HepG2 (cell line): Measurements from ENCODE around the gene SMAD3. TPM values are rescaled to one million over a fixed set of nuclear protein-coding genes. Genes with fewer than 3 reads are reported as not detected.
A peak's percentile ranks its signal among the peaks of the same experiment; 100 is the strongest.

Experiments
- ATF7-NPFF ChIP-seq: sonication (generic); formaldehyde crosslinking; IDR thresholded peaks from 2 replicates; pipeline ENCODE4 v1.8.1; 2023; ENCODE audit warnings: mild to moderate bottlenecking, low read depth, missing genetic modification reagents, moderate library complexity
- FUBP1 ChIP-seq: sonication (generic); formaldehyde crosslinking; IDR thresholded peaks from 2 replicates; pipeline ENCODE4 v1.5.1; 2020; ENCODE audit warnings: missing genetic modification reagents, mild to moderate bottlenecking, borderline replicate concordance
- GPN1 ChIP-seq: sonication (generic); formaldehyde crosslinking; IDR thresholded peaks from 2 replicates; pipeline ENCODE4 v1.5.1; 2020; ENCODE audit warnings: missing genetic modification reagents, borderline replicate concordance
- HOMEZ ChIP-seq: IDR thresholded peaks from 2 replicates; pipeline ENCODE4 v1.6.1; 2016; ENCODE audit warnings: low read depth
- JUNB ChIP-seq: sonication (generic); formaldehyde crosslinking; IDR thresholded peaks from 2 replicates; pipeline ENCODE4 v1.8.0; 2022; ENCODE audit warnings: missing genetic modification reagents, mild to moderate bottlenecking, borderline replicate concordance
- MBNL3 ChIP-seq: fragments of 250-450 bp; sonication (Bioruptor Pico); conservative IDR thresholded peaks from 2 replicates; pipeline ENCODE4 v1.8.0; 2022; ENCODE audit warnings: mild to moderate bottlenecking, inconsistent platforms
- MEIS2 ChIP-seq: sonication (generic); formaldehyde crosslinking; IDR thresholded peaks from 2 replicates; pipeline ENCODE4 v1.9.0; 2021; ENCODE audit warnings: mild to moderate bottlenecking, missing genetic modification reagents
- NCOA2 ChIP-seq: sonication (generic); formaldehyde crosslinking; IDR thresholded peaks from 2 replicates; pipeline ENCODE4 v1.8.0; 2022; ENCODE audit warnings: inconsistent platforms
- NFE2L1 ChIP-seq: sonication (generic); formaldehyde crosslinking; IDR thresholded peaks from 2 replicates; pipeline ENCODE4 v1.4.0; 2020; ENCODE audit warnings: missing genetic modification reagents, mild to moderate bottlenecking, borderline replicate concordance
- SMAD9 ChIP-seq: sonication (generic); formaldehyde crosslinking; IDR thresholded peaks from 2 replicates; pipeline ENCODE4 v1.5.1; 2020; ENCODE audit warnings: mild to moderate bottlenecking, missing genetic modification reagents
- THAP8 ChIP-seq: sonication (generic); formaldehyde crosslinking; IDR thresholded peaks from 2 replicates; pipeline ENCODE4 v1.5.1; 2020; ENCODE audit warnings: missing genetic modification reagents, mild to moderate bottlenecking, borderline replicate concordance
- YEATS2 ChIP-seq: sonication (generic); formaldehyde crosslinking; IDR thresholded peaks from 2 replicates; pipeline ENCODE4 v1.4.0; 2020; ENCODE audit warnings: missing genetic modification reagents, borderline replicate concordance
- ZBTB2 ChIP-seq: sonication (generic); formaldehyde crosslinking; IDR thresholded peaks from 2 replicates; pipeline ENCODE4 v1.8.0; 2022; ENCODE audit warnings: low read depth, missing genetic modification reagents
- ZKSCAN8 ChIP-seq: IDR thresholded peaks from 2 replicates; pipeline ENCODE4 v1.6.1; 2016; ENCODE audit warnings: borderline replicate concordance, missing genetic modification reagents, missing compliant biosample characterization
- ZNF703 ChIP-seq: sonication (generic); formaldehyde crosslinking; IDR thresholded peaks from 2 replicates; pipeline ENCODE4 v1.5.1; 2020; ENCODE audit warnings: missing genetic modification reagents, mild to moderate bottlenecking, moderate library complexity, borderline replicate concordance
- ZNF850 ChIP-seq: sonication (generic); formaldehyde crosslinking; conservative IDR thresholded peaks from 2 replicates; pipeline ENCODE4 v1.9.0; 2021; ENCODE audit warnings: mild to moderate bottlenecking, missing genetic modification reagents
- polyA plus RNA-seq, 8 experiments: library from polyadenylated mRNA; depleted of rRNA in 3 of 8; stranded (reverse) in 7 of 8; unstranded in 1 of 8; fragments of >200 nt; fragmentation: Illumina TruSeq in 4 of 8; extraction: Trizol in 4 of 8; gene quantifications; 2 replicates each; pipeline versions ENCODE4 v1.2.1 to v1.2.3, GENCODE V29; 2011 to 2016; ENCODE audit warnings: low read depth in 4 of 8, missing spikeins in 1 of 8, mixed read lengths in 1 of 8; ENCODE audit not compliant: insufficient read depth in 1 of 8
- total RNA-seq, 5 experiments: library from RNA; depleted of rRNA; stranded (reverse); fragments of >200 nt; fragmentation: Illumina TruSeq; extraction: Trizol; gene quantifications; 2 replicates each; pipeline ENCODE4 v1.2.3, GENCODE V29; 2016; ENCODE audit warnings: low read depth in 1 of 5
- TF ChIP-seq, protein P1 (sequence below): sonication (generic); formaldehyde crosslinking; IDR thresholded peaks from 2 replicates; pipeline ENCODE4 v1.5.0; 2020; ENCODE audit warnings: mild to moderate bottlenecking, missing genetic modification reagents, borderline replicate concordance
- TF ChIP-seq, protein P2 (sequence below): sonication (generic); formaldehyde crosslinking; IDR thresholded peaks from 2 replicates; pipeline ENCODE4 v1.4.0; 2020; ENCODE audit warnings: missing genetic modification reagents

SMAD3 gene
- total and polyA plus RNA-seq, 2 of the 13 experiments (the other 11 are each of a cell fraction or from before 2014, with no cell fraction given) = 8.6 to 56.3 TPM

DNA sequence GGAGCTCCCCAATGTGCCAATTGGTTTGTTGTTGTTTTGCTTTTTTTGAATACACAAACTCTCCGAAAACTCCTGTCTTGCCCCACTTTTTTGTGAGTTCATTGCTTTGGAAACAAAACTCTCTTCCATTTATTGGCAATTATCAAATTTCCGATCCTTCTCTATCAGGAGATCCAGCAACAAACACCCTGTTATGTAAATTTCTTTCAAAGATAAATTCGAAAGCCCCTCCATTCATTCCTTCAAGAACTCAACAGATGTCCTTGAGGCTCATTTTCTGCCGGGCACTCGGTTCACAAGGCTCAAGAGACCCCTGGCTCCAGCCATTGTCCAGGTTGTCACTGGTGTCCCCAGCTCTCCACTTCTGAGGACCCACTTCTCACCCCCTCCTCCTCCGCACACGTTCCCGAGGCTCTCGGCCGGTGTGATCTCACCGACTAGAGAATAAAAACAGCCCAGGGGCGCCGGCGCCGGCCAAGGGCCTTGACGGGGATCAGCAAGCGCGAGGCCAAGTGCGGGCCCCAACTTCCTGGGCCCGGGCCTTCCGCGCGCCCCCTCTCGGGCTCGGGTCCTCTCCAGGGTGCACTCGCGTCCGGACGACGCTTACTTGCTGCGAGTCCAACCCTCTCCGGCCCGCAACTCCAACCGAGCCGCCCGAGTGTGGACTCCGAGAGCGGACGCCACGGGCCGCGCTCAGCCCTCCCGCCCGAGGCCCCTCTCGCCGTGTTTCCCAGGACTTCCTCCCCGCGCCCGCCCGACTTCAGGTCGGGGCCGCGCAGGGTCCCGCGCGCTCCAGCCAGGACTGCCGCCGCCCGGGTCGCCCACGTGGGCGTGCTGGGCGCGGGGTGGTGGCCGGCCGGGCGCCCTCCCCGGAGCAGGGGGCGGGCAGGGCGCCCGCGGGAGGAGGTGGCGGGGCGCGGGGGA lies 533 bp upstream of the SMAD3 start (continued):
- TF ChIP-seq HOMEZ (CRISPR knock-in tag) (no peak), JUNB (no peak), ZBTB2 (CRISPR knock-in tag) (no peak; the same call in 1 of the 2 replicates), ATF7-NPFF (CRISPR knock-in tag) (no peak; the same call in none of the 2 replicates), ZNF703 (no peak; the same call in 1 of the 2 replicates), NCOA2 (CRISPR knock-in tag) (no peak), ZKSCAN8 (CRISPR knock-in tag) (no peak; the same call in 1 of the 2 replicates), ZNF850 (no peak), GPN1 (0 out of 2 replicates have a peak, but pooled peaks have one; percentile 22), FUBP1 (no peak), YEATS2 (CRISPR knock-in tag) (peak; percentile 38; the same call in 1 of the 2 replicates), SMAD9 (CRISPR knock-in tag) (no peak), MEIS2 (peak; percentile 56; the same call in 1 of the 2 replicates), MBNL3 (CRISPR knock-in tag) (no peak), THAP8 (CRISPR knock-in tag) (no peak), NFE2L1 (CRISPR knock-in tag) (no peak)
- TF ChIP-seq, protein P1, sequence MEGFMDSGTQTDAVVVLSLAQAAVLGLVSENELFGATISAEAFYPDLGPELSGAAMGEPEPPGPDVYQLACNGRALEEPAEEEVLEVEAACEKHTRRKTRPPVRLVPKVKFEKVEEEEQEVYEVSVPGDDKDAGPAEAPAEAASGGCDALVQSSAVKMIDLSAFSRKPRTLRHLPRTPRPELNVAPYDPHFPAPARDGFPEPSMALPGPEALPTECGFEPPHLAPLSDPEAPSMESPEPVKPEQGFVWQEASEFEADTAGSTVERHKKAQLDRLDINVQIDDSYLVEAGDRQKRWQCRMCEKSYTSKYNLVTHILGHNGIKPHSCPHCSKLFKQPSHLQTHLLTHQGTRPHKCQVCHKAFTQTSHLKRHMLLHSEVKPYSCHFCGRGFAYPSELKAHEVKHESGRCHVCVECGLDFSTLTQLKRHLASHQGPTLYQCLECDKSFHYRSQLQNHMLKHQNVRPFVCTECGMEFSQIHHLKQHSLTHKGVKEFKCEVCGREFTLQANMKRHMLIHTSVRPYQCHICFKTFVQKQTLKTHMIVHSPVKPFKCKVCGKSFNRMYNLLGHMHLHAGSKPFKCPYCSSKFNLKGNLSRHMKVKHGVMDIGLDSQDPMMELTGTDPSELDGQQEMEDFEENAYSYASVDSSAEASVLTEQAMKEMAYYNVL (CRISPR knock-in tag) = 0 out of 2 replicates have a peak, but pooled peaks have one; percentile 59
- TF ChIP-seq, protein P2, sequence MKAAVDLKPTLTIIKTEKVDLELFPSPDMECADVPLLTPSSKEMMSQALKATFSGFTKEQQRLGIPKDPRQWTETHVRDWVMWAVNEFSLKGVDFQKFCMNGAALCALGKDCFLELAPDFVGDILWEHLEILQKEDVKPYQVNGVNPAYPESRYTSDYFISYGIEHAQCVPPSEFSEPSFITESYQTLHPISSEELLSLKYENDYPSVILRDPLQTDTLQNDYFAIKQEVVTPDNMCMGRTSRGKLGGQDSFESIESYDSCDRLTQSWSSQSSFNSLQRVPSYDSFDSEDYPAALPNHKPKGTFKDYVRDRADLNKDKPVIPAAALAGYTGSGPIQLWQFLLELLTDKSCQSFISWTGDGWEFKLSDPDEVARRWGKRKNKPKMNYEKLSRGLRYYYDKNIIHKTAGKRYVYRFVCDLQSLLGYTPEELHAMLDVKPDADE (CRISPR knock-in tag) = 0 out of 2 replicates have a peak, but pooled peaks have one; percentile 3
